AG04449 (cell line): ENCODE results near the gene ACVRL1.

Experiments
- CTCF ChIA-PET: fragments of 350-600 bp; formaldehyde crosslinking; extraction: SDS; loops from one replicate; lab custom pipeline; 2021; ENCODE audit warnings: antibody characterized with exemption; lab: Yijun Ruan, JAX
- POLR2A ChIA-PET: fragments of 400-600, 350-600 bp; formaldehyde crosslinking; extraction: SDS; loops from one replicate; lab custom pipeline; 2020; ENCODE audit warnings: antibody characterized with exemption, inconsistent platforms; lab: Yijun Ruan, JAX
- DNase-seq: peaks from one replicate; pipeline ENCODE4 v3.0.0-alpha.2; 2010; ENCODE audit warnings: low read depth, low spot score
- H3K4me3 ChIP-seq: 2 replicates; pipeline ENCODE4 v1.5.1; 2011; ENCODE audit warnings: low read depth, mild to moderate bottlenecking, control low read depth, low read length
- CTCF ChIP-seq: IDR thresholded peaks from one replicate; pipeline ENCODE4 v1.5.1; 2011; ENCODE audit warnings: mild to moderate bottlenecking, moderate library complexity, low read length, control low read depth, inconsistent platforms; ENCODE audit not compliant: insufficient read depth; ENCODE audit errors: missing control alignments

ACVRL1 gene

GRCh38 chr12:51888316-51889215 lies 18.7 kb upstream of the ACVRL1 start:
- CTCF ChIA-PET, result interaction anchor here (0.8 to 32.5 kb wide), 10 partner anchors 10 to 468 kb away, joined by 3 to 621 read pairs (median 13); partner anchors contain the start of gene ACVRL1
- POLR2A ChIA-PET, result no interaction called here
- no peak for TF ChIP-seq CTCF
- DNase-seq, result no peak
- H3K4me3 ChIP-seq, result no peak overlapping the region

GRCh38 chr12:51889216-51890132 lies 17.8 kb upstream of the ACVRL1 start:
- H3K4me3 ChIP-seq, result no peak overlapping the region
- TF ChIP-seq CTCF, result peak; percentile 12
- CTCF ChIA-PET, result interaction anchor here (0.7 to 32.5 kb wide), 9 partner anchors 9 to 468 kb away, joined by 3 to 621 read pairs (median 19); partner anchors contain the start of gene ACVRL1
- no peak for DNase-seq
- POLR2A ChIA-PET, result interaction anchor here (0.6 kb wide), 1 partner anchor 131 kb away, joined by 3 read pairs; no protein-coding TSS in a partner anchor

DNA sequence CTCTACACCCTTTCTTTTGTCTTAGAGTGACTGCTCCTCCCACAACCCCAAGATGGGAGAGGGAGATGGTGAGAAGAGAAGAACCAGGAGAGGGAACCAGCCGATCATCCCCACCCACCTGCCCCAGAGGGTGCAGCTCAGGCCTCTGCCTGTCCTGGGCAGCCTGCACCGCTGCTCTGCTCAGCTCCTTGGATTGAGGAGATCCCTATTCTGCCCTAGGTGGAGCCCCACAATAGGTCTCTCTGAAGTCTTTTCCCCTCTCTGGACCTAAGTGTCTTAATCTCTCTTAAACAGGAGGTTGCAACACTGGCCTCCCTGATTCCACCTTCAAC lies 17.2 kb upstream of the ACVRL1 start:
- no peak for DNase-seq
- no peak overlapping the region for H3K4me3 ChIP-seq
- ChIA-PET CTCF (interaction anchor here (1.2 to 32.5 kb wide), 10 partner anchors 8 to 469 kb away, joined by 3 to 621 read pairs (median 14); partner anchors contain the start of gene ACVRL1), POLR2A (interaction anchor here (0.6 kb wide), 1 partner anchor 131 kb away, joined by 3 read pairs; no protein-coding TSS in a partner anchor)
- no peak for TF ChIP-seq CTCF

GRCh38 chr12:51890511-51891171 lies 16.7 kb upstream of the ACVRL1 start:
- TF ChIP-seq CTCF, result no peak
- no peak for DNase-seq
- ChIA-PET POLR2A (no interaction called here), CTCF (interaction anchor here (0.9 to 32.5 kb wide), 10 partner anchors 9 to 469 kb away, joined by 3 to 621 read pairs (median 14); partner anchors contain the start of gene ACVRL1)
- H3K4me3 ChIP-seq, result no peak overlapping the region

DNA sequence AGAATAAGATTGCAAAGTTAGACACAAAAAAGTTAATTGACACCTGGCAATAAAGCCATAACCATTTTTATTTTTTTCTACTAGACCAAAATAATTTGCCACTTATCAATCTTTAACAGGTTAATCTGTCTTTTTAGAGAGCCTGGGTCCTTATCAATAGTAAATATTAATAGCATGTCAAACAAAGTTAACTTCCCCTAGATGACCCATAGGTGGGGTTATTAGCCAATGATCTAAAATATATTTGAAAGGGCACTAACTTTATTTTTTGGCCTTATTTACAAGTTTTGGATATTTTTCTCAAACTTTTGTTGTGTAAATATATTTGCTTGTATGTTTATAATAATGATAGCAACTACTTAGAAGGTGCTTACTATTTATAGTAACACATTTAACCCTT lies 15.5 kb upstream of the ACVRL1 start:
- ChIA-PET CTCF (interaction anchor here (1.0 to 32.5 kb wide), 10 partner anchors 8 to 132 kb away, joined by 3 to 621 read pairs (median 19); partner anchors contain the start of gene ACVRL1), POLR2A (no interaction called here)
- H3K4me3 ChIP-seq, result no peak overlapping the region
- no peak for DNase-seq
- peak; percentile 16 for TF ChIP-seq CTCF
